Fibroblast of mammary gland (primary cell): ENCODE results near the gene CSRP1.
A peak's percentile ranks its signal among the peaks of the same experiment; 100 is the strongest.

Experiments used
- DNase-seq: peaks from one replicate; pipeline ENCODE4 v3.0.0-alpha.2; 2010; ENCODE audit warnings: low read depth
- H3K4me3 ChIP-seq: 2 replicates; pipeline ENCODE4 v1.5.1; 2011; ENCODE audit warnings: low read depth, mild to moderate bottlenecking, low read length, moderate library complexity; ENCODE audit not compliant: control insufficient read depth
- CTCF ChIP-seq: conservative IDR thresholded peaks from 2 replicates; pipeline ENCODE4 v1.5.1; 2011; ENCODE audit warnings: low read depth, low read length, inconsistent platforms; ENCODE audit not compliant: control insufficient read depth, insufficient read depth

CSRP1 gene

DNA sequence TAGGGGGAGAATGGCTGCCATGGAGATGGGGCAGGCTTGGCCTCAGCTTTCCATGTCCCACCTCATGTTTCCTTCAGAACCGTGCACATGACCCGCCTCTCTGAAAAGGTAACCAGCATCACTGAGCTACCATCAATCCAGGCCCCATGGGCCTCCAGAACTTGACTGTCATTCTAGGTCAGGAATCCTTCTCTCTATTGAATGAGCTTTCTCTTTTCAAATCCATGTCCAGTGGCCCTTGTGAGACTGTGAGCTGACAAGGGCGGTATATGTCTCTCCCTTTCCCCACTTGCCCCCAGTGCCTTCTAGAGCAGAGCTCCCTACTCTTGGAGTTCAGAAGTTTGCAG, 4.4 kb downstream of the CSRP1 start:
- TF ChIP-seq CTCF = no peak
- DNase-seq = no peak
- H3K4me3 ChIP-seq = no peak overlapping the region

DNA sequence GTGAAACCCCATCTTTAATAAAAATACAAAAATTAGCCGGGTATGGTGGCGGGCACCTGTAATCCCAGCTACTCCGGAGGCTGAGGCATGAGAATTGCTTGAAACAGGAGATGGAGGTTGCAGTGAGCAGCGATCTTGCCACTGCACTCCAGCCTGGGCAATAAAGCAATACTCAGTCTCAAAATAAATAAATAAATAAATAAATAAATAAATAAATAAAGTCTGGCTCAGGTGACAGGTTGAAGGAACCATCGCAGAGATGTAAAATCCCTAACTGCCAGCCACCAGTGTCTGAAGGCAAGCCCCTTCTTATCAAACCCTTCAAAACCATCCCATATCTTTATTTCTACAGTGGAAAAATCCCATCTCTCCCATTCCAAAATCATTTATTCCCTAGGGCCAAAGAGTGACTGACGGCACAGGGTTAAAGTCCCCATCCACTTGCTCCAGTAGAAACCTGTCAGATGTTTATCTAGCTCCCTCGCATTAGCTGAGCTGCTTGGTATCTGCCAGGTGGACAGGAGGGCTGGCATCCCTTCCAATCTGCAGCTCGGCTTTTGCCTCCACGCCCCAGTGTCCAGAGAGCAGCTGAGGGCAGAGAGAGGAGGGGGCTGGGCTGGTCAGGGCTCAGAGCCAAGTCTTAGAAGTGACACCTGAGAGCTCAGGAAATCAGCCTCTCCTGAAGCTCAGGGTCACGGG, 5.0 kb downstream of the CSRP1 start:
- H3K4me3 ChIP-seq = no peak overlapping the region
- no peak for TF ChIP-seq CTCF
- DNase-seq = no peak

GRCh38 chr1:201501144-201501543, 5.8 kb downstream of the CSRP1 start:
- no peak overlapping the region for H3K4me3 ChIP-seq
- peak; percentile 88 for DNase-seq
- TF ChIP-seq CTCF = no peak

DNA sequence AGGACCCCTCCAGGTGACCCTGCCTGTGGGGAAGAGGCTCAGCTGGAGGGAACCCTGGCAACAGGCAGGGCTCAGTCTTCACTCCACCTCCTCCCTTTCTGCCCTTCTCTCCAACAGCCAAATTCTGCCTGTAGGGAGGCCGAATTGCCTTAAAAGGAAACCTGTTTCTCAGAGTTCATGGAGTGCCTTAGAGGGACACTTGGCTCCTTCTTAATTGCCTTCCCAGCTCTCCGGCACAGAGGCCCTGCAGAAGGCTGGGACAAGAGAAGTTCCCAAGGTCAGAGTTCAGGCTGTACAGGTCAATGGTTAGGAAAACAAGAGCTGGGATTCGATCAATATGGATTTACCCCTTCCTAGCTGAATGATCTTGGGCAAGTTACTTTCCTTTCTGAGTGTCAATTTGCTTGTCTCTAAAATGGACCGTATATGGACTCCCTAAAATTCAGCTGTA, 6.2 kb downstream of the CSRP1 start:
- TF ChIP-seq CTCF = no peak
- no peak for DNase-seq
- no peak overlapping the region for H3K4me3 ChIP-seq

GRCh38 chr1:201499795-201500669, 6.9 kb downstream of the CSRP1 start:
- no peak for TF ChIP-seq CTCF
- DNase-seq = no peak

DNA sequence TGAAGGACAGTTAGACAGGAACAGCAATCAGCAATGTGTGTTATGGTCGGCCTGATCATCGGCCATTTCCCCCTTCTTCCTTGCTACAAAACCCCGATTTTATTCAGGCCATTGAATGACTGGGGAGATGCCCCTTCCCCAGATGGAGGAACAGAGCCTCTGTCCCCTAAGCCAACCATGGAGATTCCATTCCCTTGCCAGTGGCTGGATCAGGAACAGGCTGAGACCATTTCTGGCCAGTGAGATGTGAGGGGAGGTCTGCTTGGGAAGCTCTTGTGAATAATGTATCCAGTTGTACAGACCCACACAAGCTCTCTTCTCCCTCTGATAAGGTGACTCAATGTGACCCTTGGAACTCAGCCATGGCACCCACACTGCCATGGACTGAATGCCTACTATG, 7.7 kb downstream of the CSRP1 start:
- no peak for DNase-seq
- H3K4me3 ChIP-seq = no peak overlapping the region
- no peak for TF ChIP-seq CTCF

More at GRCh38 chr1:201499795-201500669, 6.9 kb downstream of the CSRP1 start:
- H3K4me3 ChIP-seq = no peak overlapping the region
